Testis (tissue), 3 donors: ENCODE measurements around the gene CDH22. TPM values are rescaled to one million over a fixed set of nuclear protein-coding genes. Genes with fewer than 3 reads are reported as not detected.

ENCODE experiments used
- DNase-seq: peaks from one replicate; pipeline ENCODE4 v3.0.0-alpha.2; 2019
- H3K27ac ChIP-seq, 2 donors: fragments of 200-600 bp; sonication (generic); one replicate each; pipeline ENCODE4 v1.5.1; 2019
- H3K27me3 ChIP-seq: fragments of 200-600 bp; sonication (generic); one replicate; pipeline ENCODE4 v1.5.1; 2019
- H3K36me3 ChIP-seq: fragments of 200-600 bp; sonication (generic); one replicate; pipeline ENCODE4 v1.5.1; 2017; ENCODE audit warnings: low read depth; ENCODE audit errors: missing control alignments
- H3K4me1 ChIP-seq: fragments of 200-600 bp; sonication (generic); one replicate; pipeline ENCODE4 v1.5.1; 2019
- H3K4me3 ChIP-seq, 2 donors: fragments of 200-600 bp; sonication (generic); one replicate each; pipeline ENCODE4 v1.5.1; 2017 to 2019
- H3K9me3 ChIP-seq: fragments of 200-600 bp; sonication (generic); one replicate; pipeline ENCODE4 v1.5.1; 2017
- CTCF ChIP-seq, 3 experiments: fragments of 450-650 bp in 2 of 3; fragments of 200-600 bp in 1 of 3; sonication (generic) in 1 of 3; IDR thresholded peaks; one replicate each; pipeline ENCODE4 v1.5.1; 2016 to 2019; ENCODE audit warnings: antibody characterized with exemption in 3 of 3, mild to moderate bottlenecking in 2 of 3, moderate library complexity in 1 of 3
- POLR2A ChIP-seq: fragments of 450-650 bp; IDR thresholded peaks from one replicate; pipeline ENCODE4 v1.6.1; 2017; ENCODE audit warnings: antibody characterized with exemption, mild to moderate bottlenecking, moderate library complexity
- WGBS, 2 donors: methylation state at CpG; one replicate each; pipeline ENCODE4 v1.1.5; 2018; 5-methylcytosine and 5-hydroxymethylcytosine counted together
- intact Hi-C: fragments of 100-400 bp; cut with DNase I; formaldehyde crosslinking; loops from one replicate; pipeline ENCODE4 v1.15.1; 2023; ENCODE audit warnings: low total_unique reads
- polyA plus RNA-seq: library from polyadenylated mRNA; stranded (reverse); fragments of 350-450 nt; fragmentation: Illumina TruSeq; extraction: RNeasy Lipid Tissue Mini Kit (QIAGEN cat#74804); gene quantifications from one replicate; pipeline ENCODE4 v1.2.3, GENCODE V29; 2014; ENCODE audit warnings: low read depth, low replicate concordance; ENCODE audit not compliant: insufficient read depth
- total RNA-seq, 2 donors: library from RNA; depleted of rRNA; stranded (reverse); fragments of >200 nt; gene quantifications; one replicate each; pipeline ENCODE4 v1.2.3, GENCODE V29; 2016

The CDH22 gene
- total and polyA plus RNA-seq, 3 donors from 2014 or later: 1.8 to 2.6 (median 2.6) TPM

- Histone ChIP-seq H3K27ac (no peak overlapping the region), H3K4me1 (peaks cover 8% of the 10 kb centered on the region), H3K27me3 (no peaks in the 10 kb centered on the region), H3K9me3 (no peaks in the 10 kb centered on the region), H3K4me3 (no peak overlapping the region), H3K36me3 (no peaks in the 10 kb centered on the region)
- intact Hi-C loops: no loop called here
- peak; percentile 55 for DNase-seq
- TF ChIP-seq CTCF (IDR thresholded peaks at IDR 0.05): no peak
- TF ChIP-seq POLR2A: no peak
- WGBS, 2 donors: 68 to 80% methylated on average over 8 of the region's 8 CpGs
Measured at GRCh38 chr20:46213946-46214823, 94.1 kb downstream of the CDH22 start.

GRCh38 chr20:46212876-46213275 is 95.4 kb downstream of the CDH22 start:
- Histone ChIP-seq H3K9me3 (no peaks in the 10 kb centered on the region), H3K36me3 (no peaks in the 10 kb centered on the region), H3K27me3 (no peaks in the 10 kb centered on the region), H3K4me3 (no peak overlapping the region), H3K27ac (no peak overlapping the region), H3K4me1 (peaks cover 8% of the 10 kb centered on the region)
- 34 to 50% methylated on average over 8 to 11 of the region's 11 CpGs for WGBS, 2 donors
- intact Hi-C loops: no loop called here
- TF ChIP-seq CTCF (IDR thresholded peaks at IDR 0.05): no peak
- no peak for TF ChIP-seq POLR2A
- DNase-seq: peak; percentile 68

- no peak for DNase-seq
- no peak overlapping the region for H3K27ac ChIP-seq
- H3K4me3 ChIP-seq: no peak overlapping the region
- TF ChIP-seq CTCF (IDR thresholded peaks at IDR 0.05) (no peak), POLR2A (no peak)
- no peaks in the 10 kb centered on the region for H3K27me3 ChIP-seq
- no peaks in the 10 kb centered on the region for H3K36me3 ChIP-seq
- intact Hi-C loops: no loop called here
- 72 to 78% methylated on average over 3 of the region's 3 CpGs for WGBS, 2 donors
- H3K9me3 ChIP-seq: no peaks in the 10 kb centered on the region
- H3K4me1 ChIP-seq: peaks cover 13% of the 10 kb centered on the region
Measured at GRCh38 chr20:46212252-46212651, 96.0 kb downstream of the CDH22 start.

GRCh38 chr20:46211331-46211722 is 97.0 kb downstream of the CDH22 start:
- TF ChIP-seq CTCF (IDR thresholded peaks at IDR 0.05) (no peak), POLR2A (no peak)
- Histone ChIP-seq H3K27me3 (no peaks in the 10 kb centered on the region), H3K9me3 (no peaks in the 10 kb centered on the region), H3K4me1 (peaks cover 21% of the 10 kb centered on the region), H3K4me3 (no peak overlapping the region), H3K36me3 (no peaks in the 10 kb centered on the region), H3K27ac (no peak overlapping the region)
- DNase-seq: no peak
- intact Hi-C loops: no loop called here
- WGBS, 2 donors: 72 to 94% methylated on average over 2 to 8 of the region's 8 CpGs
